MCF 10A (cell line): ENCODE results near the gene KCNIP3. TPM values are rescaled to one million over a fixed set of nuclear protein-coding genes. Genes with fewer than 3 reads are reported as not detected.
A peak's percentile ranks its signal among the peaks of the same experiment; 100 is the strongest.

ENCODE experiments used
- BruUV-seq: library from RNA; stranded (reverse); fragments of 400-500 nt; replicated peaks from 2 replicates; lab custom pipeline; 2021; lab: Mats Ljungman, UMichigan
- CTCF ChIA-PET: fragments of 300-600 bp; sonication (Branson Sonifier 250); formaldehyde crosslinking; extraction: SDS; loops from one replicate; lab custom pipeline; 2021; ENCODE audit warnings: antibody characterized with exemption, inconsistent platforms; lab: Yijun Ruan, JAX
- POLR2A ChIA-PET: fragments of 300-600, 350-650 bp; sonication (Branson Sonifier 250); formaldehyde crosslinking; extraction: SDS; loops from one replicate; lab custom pipeline; 2020; ENCODE audit warnings: antibody characterized with exemption, inconsistent platforms; lab: Yijun Ruan, JAX
- DNase-seq: peaks from one replicate; pipeline ENCODE4 v3.0.0-alpha.2; 2018; ENCODE audit not compliant: unreplicated experiment
- H3K27ac Mint-ChIP-seq: one replicate; pipeline ENCODE4 v1.8.0; 2022; ENCODE audit warnings: mild to moderate bottlenecking, low read depth, mixed read lengths; ENCODE audit not compliant: unreplicated experiment
- H3K27me3 Mint-ChIP-seq: one replicate; pipeline ENCODE4 v1.8.0; 2022; ENCODE audit warnings: mixed read lengths; ENCODE audit not compliant: insufficient read depth, unreplicated experiment
- H3K36me3 Mint-ChIP-seq: one replicate; pipeline ENCODE4 v1.8.0; 2022; ENCODE audit warnings: mild to moderate bottlenecking, moderate library complexity, mixed read lengths; ENCODE audit not compliant: insufficient read depth, unreplicated experiment
- H3K4me1 Mint-ChIP-seq: one replicate; pipeline ENCODE4 v1.8.0; 2022; ENCODE audit warnings: mixed read lengths; ENCODE audit not compliant: insufficient read depth, unreplicated experiment
- H3K4me3 Mint-ChIP-seq: one replicate; pipeline ENCODE4 v1.8.0; 2022; ENCODE audit warnings: mild to moderate bottlenecking, moderate library complexity, mixed read lengths; ENCODE audit not compliant: unreplicated experiment
- H3K9me3 Mint-ChIP-seq: one replicate; pipeline ENCODE4 v1.8.0; 2022; ENCODE audit warnings: mixed read lengths; ENCODE audit not compliant: unreplicated experiment
- CTCF ChIP-seq: fragments of 200-600 bp; IDR thresholded peaks from one replicate; pipeline ENCODE4 v1.8.0; 2022; ENCODE audit warnings: antibody characterized with exemption, mild to moderate bottlenecking; ENCODE audit not compliant: unreplicated experiment
- intact Hi-C: fragments of 100-400 bp; cut with micrococcal nuclease; formaldehyde crosslinking; loops from 2 replicates; pipeline ENCODE4 v1.14.1; 2022
- total RNA-seq: library from RNA; stranded (reverse); gene quantifications from 2 replicates; pipeline ENCODE4 v1.2.3, GENCODE V29; 2022

Gene KCNIP3
- total RNA-seq, 1 experiment from 2014 or later = 15.6 TPM

DNA sequence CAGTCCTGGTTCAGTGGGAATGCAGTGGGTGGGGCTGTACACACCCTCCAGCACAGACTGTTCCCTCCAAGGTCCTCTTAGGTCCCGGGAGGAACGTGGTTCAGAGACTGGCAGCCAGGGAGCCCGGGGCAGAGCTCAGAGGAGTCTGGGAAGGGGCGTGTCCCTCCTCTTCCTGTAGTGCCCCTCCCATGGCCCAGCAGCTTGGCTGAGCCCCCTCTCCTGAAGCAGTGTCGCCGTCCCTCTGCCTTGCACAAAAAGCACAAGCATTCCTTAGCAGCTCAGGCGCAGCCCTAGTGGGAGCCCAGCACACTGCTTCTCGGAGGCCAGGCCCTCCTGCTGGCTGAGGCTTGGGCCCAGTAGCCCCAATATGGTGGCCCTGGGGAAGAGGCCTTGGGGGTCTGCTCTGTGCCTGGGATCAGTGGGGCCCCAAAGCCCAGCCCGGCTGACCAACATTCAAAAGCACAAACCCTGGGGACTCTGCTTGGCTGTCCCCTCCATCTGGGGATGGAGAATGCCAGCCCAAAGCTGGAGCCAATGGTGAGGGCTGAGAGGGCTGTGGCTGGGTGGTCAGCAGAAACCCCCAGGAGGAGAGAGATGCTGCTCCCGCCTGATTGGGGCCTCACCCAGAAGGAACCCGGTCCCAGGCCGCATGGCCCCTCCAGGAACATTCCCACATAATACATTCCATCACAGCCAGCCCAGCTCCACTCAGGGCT lies 87.9 kb downstream of the KCNIP3 start:
- Mint-ChIP-seq H3K4me1 (peaks cover 15% of the 10 kb centered on the region), H3K36me3 (peaks cover 28% of the 10 kb centered on the region), H3K9me3 (no peaks in the 10 kb centered on the region), H3K27me3 (no peaks in the 10 kb centered on the region), H3K4me3 (peak overlapping the region; percentile 14), H3K27ac (peak overlapping the region; percentile 74)
- no peak for TF ChIP-seq CTCF
- BruUV-seq = no TSS peak
- intact Hi-C loops = no loop called here
- CTCF ChIA-PET = interaction anchor here (0.5 to 1.5 kb wide), 4 partner anchors 17 to 344 kb away, joined by 3 to 6 read pairs (median 4); partner anchors contain the start of gene FAHD2A
- no peak for DNase-seq
- POLR2A ChIA-PET = interaction anchor here (0.7 kb wide), 1 partner anchor 18 kb away, joined by 3 read pairs; the partner anchor contains the start of gene FAHD2A

- intact Hi-C loops = no loop called here
- DNase-seq = no peak
- H3K27me3 Mint-ChIP-seq = no peaks in the 10 kb centered on the region
- peaks cover 15% of the 10 kb centered on the region for H3K4me1 Mint-ChIP-seq
- BruUV-seq = TSS peak; percentile 28
- peaks cover 27% of the 10 kb centered on the region for H3K36me3 Mint-ChIP-seq
- ChIA-PET CTCF (interaction anchor here (0.5 to 1.5 kb wide), 3 partner anchors 19 to 335 kb away, joined by 3 to 6 read pairs (median 3); no protein-coding TSS in a partner anchor), POLR2A (interaction anchor here (0.7 kb wide), 1 partner anchor 17 kb away, joined by 3 read pairs; the partner anchor contains the start of gene FAHD2A)
- no peaks in the 10 kb centered on the region for H3K9me3 Mint-ChIP-seq
- no peak overlapping the region for H3K27ac Mint-ChIP-seq
- TF ChIP-seq CTCF = no peak
- no peak overlapping the region for H3K4me3 Mint-ChIP-seq
These were observed 88.4 kb downstream of the KCNIP3 start for GRCh38 chr2:95385570-95385984.

DNA sequence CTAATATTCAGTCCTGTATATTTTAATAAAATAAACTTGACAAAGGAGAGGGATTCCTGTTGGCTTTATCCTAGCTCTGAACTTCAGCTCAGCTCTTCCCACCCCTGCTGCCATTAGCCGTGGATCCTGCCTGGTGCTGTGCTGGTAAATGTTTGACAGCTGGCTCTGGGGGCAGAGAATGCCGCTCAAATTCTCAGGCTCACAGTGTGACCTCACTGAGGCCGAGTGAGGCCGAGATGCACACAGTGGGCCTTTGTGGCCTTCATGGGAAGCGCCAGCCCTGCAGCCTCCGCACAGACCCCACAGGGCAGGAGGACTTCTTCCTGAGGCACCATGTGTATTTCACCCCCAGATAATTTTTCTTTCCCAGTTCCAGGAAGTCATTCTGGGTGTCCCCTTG lies 88.9 kb downstream of the KCNIP3 start:
- no peak for TF ChIP-seq CTCF
- CTCF ChIA-PET = interaction anchor here (0.6 to 1.2 kb wide), 2 partner anchors 154 to 334 kb away, joined by 3 to 5 read pairs; no protein-coding TSS in a partner anchor
- Mint-ChIP-seq H3K9me3 (no peaks in the 10 kb centered on the region), H3K27ac (no peak overlapping the region), H3K4me3 (no peak overlapping the region), H3K27me3 (no peaks in the 10 kb centered on the region), H3K4me1 (peaks cover 15% of the 10 kb centered on the region), H3K36me3 (peaks cover 27% of the 10 kb centered on the region)
- intact Hi-C loops = no loop called here
- POLR2A ChIA-PET = no interaction called here
- BruUV-seq = no TSS peak
- DNase-seq = no peak

GRCh38 chr2:95387358-95387757 lies 90.2 kb downstream of the KCNIP3 start:
- TF ChIP-seq CTCF = no peak
- POLR2A ChIA-PET = interaction anchor here (1.1 to 2.3 kb wide), 2 partner anchors 15 to 40 kb away, joined by 3 to 16 read pairs; partner anchors contain the start of gene FAHD2A
- intact Hi-C loops = no loop called here
- Mint-ChIP-seq H3K9me3 (no peaks in the 10 kb centered on the region), H3K4me3 (no peak overlapping the region), H3K36me3 (peaks cover 23% of the 10 kb centered on the region), H3K27me3 (no peaks in the 10 kb centered on the region), H3K4me1 (peaks cover 15% of the 10 kb centered on the region), H3K27ac (no peak overlapping the region)
- no TSS peak for BruUV-seq
- DNase-seq = no peak
- CTCF ChIA-PET = interaction anchor here (0.6 to 3.4 kb wide), 8 partner anchors 10 to 286 kb away, joined by 3 to 19 read pairs (median 4); partner anchors contain the start of gene FAHD2A
